AG04449 (cell line): ENCODE measurements around the gene DAAM2.

ENCODE experiments used
- CTCF ChIA-PET: fragments of 350-600 bp; formaldehyde crosslinking; extraction: SDS; loops from one replicate; lab custom pipeline; 2021; ENCODE audit warnings: antibody characterized with exemption; lab: Yijun Ruan, JAX
- POLR2A ChIA-PET: fragments of 400-600, 350-600 bp; formaldehyde crosslinking; extraction: SDS; loops from one replicate; lab custom pipeline; 2020; ENCODE audit warnings: antibody characterized with exemption, inconsistent platforms; lab: Yijun Ruan, JAX
- DNase-seq: peaks from one replicate; pipeline ENCODE4 v3.0.0-alpha.2; 2010; ENCODE audit warnings: low read depth, low spot score
- H3K4me3 ChIP-seq: 2 replicates; pipeline ENCODE4 v1.5.1; 2011; ENCODE audit warnings: low read depth, mild to moderate bottlenecking, control low read depth, low read length
- TF ChIP-seq, protein P1 (sequence below): IDR thresholded peaks from one replicate; pipeline ENCODE4 v1.5.1; 2011; ENCODE audit warnings: mild to moderate bottlenecking, moderate library complexity, low read length, control low read depth, inconsistent platforms; ENCODE audit not compliant: insufficient read depth; ENCODE audit errors: missing control alignments

The DAAM2 gene

DNA sequence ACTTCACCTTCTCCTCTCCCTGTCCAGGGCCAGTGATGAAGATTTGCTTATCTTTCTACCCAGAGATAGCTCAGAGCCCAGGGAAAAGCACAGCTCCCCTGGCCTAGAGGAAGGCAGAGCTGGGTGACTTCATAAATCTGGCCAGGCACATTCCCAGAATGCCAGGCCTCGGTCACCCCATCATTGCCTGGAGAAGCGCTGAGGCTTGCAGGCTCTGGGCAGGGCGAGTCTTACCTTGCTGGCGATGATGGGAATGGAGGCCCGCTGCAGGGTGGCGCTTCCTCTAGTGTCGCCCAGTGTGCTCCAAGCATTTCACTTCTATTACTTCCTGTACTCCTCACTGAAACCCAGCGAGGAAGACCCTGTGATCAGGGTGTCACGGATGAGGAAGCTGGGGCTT, 60.1 kb downstream of the DAAM2 start:
- CTCF ChIA-PET = interaction anchor here (0.8 to 10.2 kb wide), 2 partner anchors 9 to 12 kb away, joined by 3 to 111 read pairs; no protein-coding TSS in a partner anchor
- DNase-seq = no peak
- H3K4me3 ChIP-seq = no peak overlapping the region
- POLR2A ChIA-PET = no interaction called here
- TF ChIP-seq, protein P1, sequence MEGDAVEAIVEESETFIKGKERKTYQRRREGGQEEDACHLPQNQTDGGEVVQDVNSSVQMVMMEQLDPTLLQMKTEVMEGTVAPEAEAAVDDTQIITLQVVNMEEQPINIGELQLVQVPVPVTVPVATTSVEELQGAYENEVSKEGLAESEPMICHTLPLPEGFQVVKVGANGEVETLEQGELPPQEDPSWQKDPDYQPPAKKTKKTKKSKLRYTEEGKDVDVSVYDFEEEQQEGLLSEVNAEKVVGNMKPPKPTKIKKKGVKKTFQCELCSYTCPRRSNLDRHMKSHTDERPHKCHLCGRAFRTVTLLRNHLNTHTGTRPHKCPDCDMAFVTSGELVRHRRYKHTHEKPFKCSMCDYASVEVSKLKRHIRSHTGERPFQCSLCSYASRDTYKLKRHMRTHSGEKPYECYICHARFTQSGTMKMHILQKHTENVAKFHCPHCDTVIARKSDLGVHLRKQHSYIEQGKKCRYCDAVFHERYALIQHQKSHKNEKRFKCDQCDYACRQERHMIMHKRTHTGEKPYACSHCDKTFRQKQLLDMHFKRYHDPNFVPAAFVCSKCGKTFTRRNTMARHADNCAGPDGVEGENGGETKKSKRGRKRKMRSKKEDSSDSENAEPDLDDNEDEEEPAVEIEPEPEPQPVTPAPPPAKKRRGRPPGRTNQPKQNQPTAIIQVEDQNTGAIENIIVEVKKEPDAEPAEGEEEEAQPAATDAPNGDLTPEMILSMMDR = no peak

DNA sequence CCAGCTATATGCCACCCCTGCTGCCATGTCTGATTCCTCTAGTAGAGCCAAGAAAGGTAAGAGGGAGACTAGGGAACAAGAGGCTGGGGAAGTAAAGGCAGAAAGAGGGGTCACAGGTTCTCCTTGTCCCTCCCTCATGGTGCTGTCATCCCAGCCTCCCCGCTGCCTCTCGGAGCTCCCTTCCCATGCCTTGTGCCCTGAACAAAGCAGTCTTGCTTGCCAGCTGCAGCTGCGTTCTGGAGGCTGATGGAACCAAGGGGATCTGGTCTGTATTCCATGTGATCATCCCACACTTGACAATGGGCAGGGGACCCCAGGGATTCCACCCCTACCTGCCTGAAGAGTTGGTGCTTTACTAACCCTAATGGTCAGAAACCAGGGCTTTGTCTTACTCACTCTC, 61.4 kb downstream of the DAAM2 start:
- CTCF ChIA-PET = interaction anchor here (1.3 to 10.2 kb wide), 2 partner anchors 11 to 12 kb away, joined by 6 to 111 read pairs; no protein-coding TSS in a partner anchor

DNA sequence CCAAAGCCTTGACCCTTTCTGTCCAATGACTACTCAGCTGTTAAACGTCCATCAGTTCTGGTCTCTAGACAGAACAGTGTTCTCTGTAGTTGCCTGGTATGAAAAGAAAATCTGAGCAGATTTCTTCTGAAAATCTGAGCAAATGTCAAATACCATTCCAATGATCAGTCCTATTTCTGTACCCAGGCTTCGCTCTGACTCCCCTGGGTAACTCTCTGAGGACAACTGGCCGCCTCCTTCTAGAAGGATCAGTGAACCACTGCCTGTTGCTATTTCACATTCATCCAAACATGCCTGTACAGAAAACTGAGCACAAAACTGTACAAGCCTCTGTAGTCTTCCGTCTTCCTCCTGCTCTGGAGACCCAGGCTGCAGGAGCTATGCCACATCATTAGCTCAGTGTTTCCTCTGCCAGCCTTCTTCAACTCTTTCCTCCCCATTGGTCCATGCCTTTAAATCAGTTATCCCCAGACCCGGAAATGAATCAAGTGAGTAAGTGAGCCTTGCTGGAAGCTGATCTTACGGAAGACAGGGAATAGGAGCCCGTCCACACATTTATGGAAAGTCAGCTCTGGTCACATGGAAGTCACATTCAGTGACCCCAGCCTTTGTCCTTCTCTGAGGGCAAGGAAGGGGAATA, 63.3 kb downstream of the DAAM2 start:
- H3K4me3 ChIP-seq = no peak overlapping the region
- ChIA-PET CTCF (interaction anchor here (0.7 to 10.2 kb wide), 3 partner anchors 9 to 14 kb away, joined by 3 to 111 read pairs (median 11); no protein-coding TSS in a partner anchor), POLR2A (no interaction called here)
- TF ChIP-seq, protein P1 = no peak
- no peak for DNase-seq

More for the DNA sequence above, 61.4 kb downstream of the DAAM2 start:
- POLR2A ChIA-PET = no interaction called here
- no peak for DNase-seq
- TF ChIP-seq, protein P1 = no peak
- no peak overlapping the region for H3K4me3 ChIP-seq

DNA sequence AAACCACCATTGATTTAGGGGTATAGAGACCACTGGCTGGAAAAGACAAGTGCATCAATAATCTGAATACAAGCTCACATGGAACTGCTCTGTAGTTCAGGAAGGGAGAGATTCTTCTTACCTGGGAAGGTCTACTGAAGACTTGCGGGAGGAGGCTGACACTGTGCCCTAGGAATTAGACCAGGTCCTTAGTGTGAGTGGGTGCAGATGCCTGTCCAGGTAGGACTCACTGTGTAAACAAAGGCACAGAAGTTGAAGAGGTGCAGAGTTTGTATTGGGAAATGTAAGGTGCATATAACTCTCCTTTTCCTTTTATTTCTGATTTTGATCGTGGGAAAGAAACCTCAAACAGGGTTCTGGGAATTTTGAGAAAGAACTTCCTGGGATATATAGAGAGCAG, 66.8 kb downstream of the DAAM2 start:
- no peak for DNase-seq
- CTCF ChIA-PET = no interaction called here
- H3K4me3 ChIP-seq = no peak overlapping the region
- TF ChIP-seq, protein P1 = no peak
- POLR2A ChIA-PET = no interaction called here

DNA sequence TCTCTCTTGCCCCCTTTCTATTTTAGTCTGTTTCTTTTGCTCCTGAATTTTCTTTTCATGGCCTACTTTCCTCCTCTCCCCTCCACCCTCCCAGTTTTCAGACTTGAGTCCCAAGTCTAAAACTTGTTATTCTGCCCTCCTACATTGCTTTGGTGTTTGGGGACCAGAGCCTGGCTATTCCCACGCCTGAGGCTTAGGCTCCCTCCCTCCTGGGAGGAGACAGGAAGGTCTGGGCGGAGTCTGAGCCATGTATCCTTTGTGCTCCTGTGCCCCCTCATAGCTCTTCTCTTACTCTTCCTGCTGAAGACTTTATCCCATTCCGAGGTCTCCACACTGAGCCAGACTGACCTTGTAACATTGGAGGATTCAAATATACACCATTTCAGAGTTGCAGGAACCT, 69.5 kb downstream of the DAAM2 start:
- no peak for DNase-seq
- ChIA-PET CTCF (interaction anchor here (1.0 to 8.2 kb wide), 4 partner anchors 8 to 29 kb away, joined by 3 to 180 read pairs (median 57); no protein-coding TSS in a partner anchor), POLR2A (no interaction called here)
- TF ChIP-seq, protein P1 = no peak
- no peak overlapping the region for H3K4me3 ChIP-seq

DNA sequence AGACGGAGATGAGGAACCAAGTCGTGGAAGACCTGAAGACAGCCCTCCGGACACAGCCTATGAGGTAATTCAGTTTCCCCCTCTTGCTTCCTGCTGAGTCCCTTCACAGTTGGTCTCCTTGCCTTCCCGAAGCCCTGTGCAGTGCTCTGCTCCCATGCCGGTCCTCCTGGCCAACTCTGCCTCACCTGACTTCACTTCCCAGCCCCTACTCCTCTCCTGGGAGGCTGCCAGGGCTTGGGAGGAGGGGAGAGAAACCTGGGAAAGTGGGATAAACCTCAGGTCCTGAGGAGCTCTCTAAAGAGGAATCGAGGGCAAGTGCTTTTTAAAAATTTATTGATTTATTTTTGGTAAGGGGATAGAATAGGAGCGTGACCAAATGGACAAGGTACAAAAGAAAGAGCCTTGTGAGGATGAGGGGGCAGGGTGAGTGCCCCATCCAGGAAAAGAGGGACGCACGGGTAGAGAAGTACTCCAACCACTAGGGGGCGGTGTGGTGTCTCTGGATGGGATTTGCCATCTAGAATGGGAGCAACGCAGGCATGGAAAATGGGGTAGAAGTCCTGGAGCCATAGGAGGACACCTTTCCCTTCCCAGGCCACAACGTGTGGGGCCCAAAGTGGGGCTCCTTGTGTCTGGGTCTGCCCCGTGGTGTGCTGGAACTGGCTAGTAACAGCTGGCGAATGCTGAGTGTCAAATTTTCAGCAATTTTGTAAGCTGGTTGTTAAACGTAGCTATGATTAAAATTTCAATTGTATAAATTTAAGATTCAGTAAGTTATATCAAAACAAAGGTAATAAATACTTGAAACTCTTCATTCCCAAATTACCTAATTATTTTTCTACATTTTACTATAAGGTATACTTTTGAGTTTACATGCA, 73.1 kb downstream of the DAAM2 start:
- POLR2A ChIA-PET = no interaction called here
- no peak overlapping the region for H3K4me3 ChIP-seq
- no peak for DNase-seq
- TF ChIP-seq, protein P1 = peak; percentile 80
- CTCF ChIA-PET = interaction anchor here (0.6 to 8.2 kb wide), 28 partner anchors 12 to 503 kb away, joined by 3 to 180 read pairs (median 4); partner anchors contain the start of gene DAAM2
